A549 (cell line): ENCODE data around the gene RASSF4. TPM values are rescaled to one million over a fixed set of nuclear protein-coding genes. Genes with fewer than 3 reads are reported as not detected.

Experiments
- ATAC-seq, 2 experiments: fragments of 200-7000 bp in 1 of 2; fragments of >200 bp in 1 of 2; cut with Nextera tagmentation in 1 of 2; cut with Tn5 transposase in 1 of 2; 3 replicates each; pipeline versions ENCODE4 v1.8.0 to v1.9.1; 2018 to 2020; ENCODE audit warnings: mild to moderate bottlenecking in 1 of 2, moderate library complexity in 1 of 2
- CTCF ChIA-PET: fragments of 300-600 bp; sonication (Branson Sonifier 250); formaldehyde crosslinking; extraction: SDS; loops from one replicate; lab custom pipeline; 2021; ENCODE audit warnings: antibody characterized with exemption, inconsistent platforms; lab: Yijun Ruan, JAX
- POLR2A ChIA-PET: fragments of 350-600 bp; formaldehyde crosslinking; extraction: SDS; loops from one replicate; lab custom pipeline; 2021; ENCODE audit warnings: antibody characterized with exemption, inconsistent platforms; lab: Yijun Ruan, JAX
- DNase-seq, 2 experiments: peaks; one replicate each; pipeline versions ENCODE4 v3.0.0 to v3.0.0-alpha.2; 2011 to 2016; ENCODE audit warnings: low read depth in 1 of 2, low spot score in 1 of 2
- FAIRE-seq: peaks from 2 replicates; lab custom pipeline; 2011; peaks lifted over from hg19 to GRCh38; lab: Jason Lieb, UNC
- H3K27ac ChIP-seq, 2 experiments: fragments of >200 bp; sonication (Bioruptor Twin); formaldehyde crosslinking; 3 replicates each; pipeline ENCODE4 v1.5.1; 2016 to 2017
- H3K4me1 ChIP-seq: fragments of >200 bp; sonication (Bioruptor Twin); formaldehyde crosslinking; 3 replicates; pipeline ENCODE4 v1.6.1; 2016
- H3K4me2 ChIP-seq: fragments of >200 bp; sonication (Bioruptor Twin); formaldehyde crosslinking; 3 replicates; pipeline ENCODE4 v1.6.1; 2016
- H3K4me3 ChIP-seq: fragments of >200 bp; sonication (Bioruptor Twin); formaldehyde crosslinking; 3 replicates; pipeline ENCODE4 v1.5.1; 2016
- H3K9me3 ChIP-seq: fragments of >200 bp; sonication (Bioruptor Twin); formaldehyde crosslinking; 3 replicates; pipeline ENCODE4 v1.6.1; 2016
- CBX8 ChIP-seq: fragments of 200-600 bp; sonication (generic); IDR thresholded peaks from 2 replicates; pipeline ENCODE4 v1.6.1; 2016
- CHD4 ChIP-seq: fragments of 200-600 bp; sonication (generic); IDR thresholded peaks from 2 replicates; pipeline ENCODE4 v1.6.1; 2016; ENCODE audit warnings: antibody characterized with exemption, mild to moderate bottlenecking, borderline replicate concordance
- EP300 ChIP-seq, 2 experiments: fragments of >200 bp; sonication (Bioruptor Twin); formaldehyde crosslinking; IDR thresholded peaks; 2 replicates in 1 of 2; 3 replicates in 1 of 2; pipeline ENCODE4 v1.6.1; 2016 to 2017
- FOSB ChIP-seq: fragments of 250-450 bp; sonication (Bioruptor Pico); IDR thresholded peaks from 2 replicates; pipeline ENCODE4 v1.5.0; 2020; ENCODE audit warnings: mild to moderate bottlenecking, moderate library complexity
- MAFK ChIP-seq: fragments of 450-650 bp; IDR thresholded peaks from 2 replicates; pipeline ENCODE4 v1.6.1; 2014; ENCODE audit not compliant: partially characterized antibody
- MAZ ChIP-seq: fragments of 150-350 bp; IDR thresholded peaks from 2 replicates; pipeline ENCODE4 v1.6.1; 2014; ENCODE audit warnings: antibody characterized with exemption, low read depth, low read length, borderline replicate concordance
- MYC ChIP-seq: IDR thresholded peaks from 2 replicates; pipeline ENCODE4 v1.6.1; 2012; ENCODE audit warnings: mild to moderate bottlenecking, inconsistent platforms, low read length, improper control_type of control experiment, borderline replicate concordance
- NFE2L2 ChIP-seq: fragments of 150-350 bp; conservative IDR thresholded peaks from 2 replicates; pipeline ENCODE4 v1.6.1; 2014; ENCODE audit warnings: low read length
- NPAS2 ChIP-seq: fragments of 250-450 bp; sonication (Bioruptor Pico); IDR thresholded peaks from 2 replicates; pipeline ENCODE4 v1.8.0; 2022; ENCODE audit warnings: mild to moderate bottlenecking, moderate library complexity, borderline replicate concordance
- POLR2AphosphoS2 ChIP-seq: conservative IDR thresholded peaks from 2 replicates; pipeline ENCODE4 v1.6.1; 2012; ENCODE audit warnings: low read length, improper control_type of control experiment, inconsistent platforms
- RAD21 ChIP-seq, 2 experiments: fragments of >200 bp in 1 of 2; sonication (Bioruptor Twin) in 1 of 2; formaldehyde crosslinking in 1 of 2; IDR thresholded peaks in 1 of 2; conservative IDR thresholded peaks in 1 of 2; 2 replicates in 1 of 2; 3 replicates in 1 of 2; pipeline ENCODE4 v1.6.1; 2012 to 2018; ENCODE audit warnings: inconsistent platforms in 1 of 2
- RFX5 ChIP-seq: fragments of 450-650 bp; IDR thresholded peaks from 2 replicates; pipeline ENCODE4 v1.7.1; 2014; ENCODE audit warnings: antibody characterized with exemption, mild to moderate bottlenecking, moderate library complexity
- RNF2 ChIP-seq: fragments of 200-600 bp; sonication (generic); IDR thresholded peaks from 2 replicates; pipeline ENCODE4 v1.6.1; 2016; ENCODE audit warnings: low read depth, mild to moderate bottlenecking, antibody characterized with exemption, moderate library complexity, borderline replicate concordance
- TFCP2L1 ChIP-seq: fragments of 250-450 bp; sonication (Bioruptor Pico); IDR thresholded peaks from 2 replicates; pipeline ENCODE4 v1.5.0; 2021; ENCODE audit warnings: mild to moderate bottlenecking
- TP53 ChIP-seq: fragments of 250-450 bp; sonication (Bioruptor Pico); IDR thresholded peaks from 2 replicates; pipeline ENCODE4 v1.5.0; 2021; ENCODE audit warnings: mild to moderate bottlenecking, moderate library complexity
- ZSCAN20 ChIP-seq: fragments of 250-450 bp; sonication (Bioruptor Pico); IDR thresholded peaks from 2 replicates; pipeline ENCODE4 v1.8.0; 2022; ENCODE audit warnings: mild to moderate bottlenecking, moderate library complexity
- WGBS: methylation state at CpG from one replicate; pipeline ENCODE4 v1.1.6; 2017; ENCODE audit errors: missing lambda C conversion rate; 5-methylcytosine and 5-hydroxymethylcytosine counted together
- polyA plus RNA-seq, 4 experiments: library from polyadenylated mRNA; depleted of rRNA in 3 of 4; stranded (reverse); fragments of >200 nt; fragmentation: RNase III in 1 of 4; extraction: RNeasy Plus Mini Kit Qiagen cat#74134 plus additional on column Dnase treatment in 1 of 4; gene quantifications; 2 replicates in 3 of 4; 3 replicates in 1 of 4; pipeline ENCODE4 v1.2.3, GENCODE V29; 2011 to 2017
- TF ChIP-seq, protein P1 (sequence below): fragments of 250-450 bp; sonication (Bioruptor Pico); IDR thresholded peaks from 2 replicates; pipeline ENCODE4 v1.5.0; 2021; ENCODE audit warnings: mild to moderate bottlenecking, moderate library complexity, borderline replicate concordance
- TF ChIP-seq, protein P2 (sequence below): fragments of 250-450 bp; sonication (Bioruptor Pico); IDR thresholded peaks from 2 replicates; pipeline ENCODE4 v1.5.0; 2020; ENCODE audit warnings: low read depth, mild to moderate bottlenecking, moderate library complexity
- TF ChIP-seq, protein P3 (sequence below): fragments of >200 bp; sonication (Bioruptor Twin); formaldehyde crosslinking; IDR thresholded peaks from 3 replicates; pipeline ENCODE4 v1.6.1; 2016
- TF ChIP-seq, protein P4 (sequence below): fragments of 150-350 bp; IDR thresholded peaks from 2 replicates; pipeline ENCODE4 v1.6.1; 2014; ENCODE audit warnings: low read depth, mild to moderate bottlenecking, low read length
- TF ChIP-seq, protein P5 (sequence below): IDR thresholded peaks from 2 replicates; pipeline ENCODE4 v1.6.1; 2012; ENCODE audit warnings: low read depth, borderline replicate concordance

Gene RASSF4
- polyA plus RNA-seq, 2 of the 4 experiments (the other 2 are of a cell fraction) = 1.9 to 2.2 TPM

DNA sequence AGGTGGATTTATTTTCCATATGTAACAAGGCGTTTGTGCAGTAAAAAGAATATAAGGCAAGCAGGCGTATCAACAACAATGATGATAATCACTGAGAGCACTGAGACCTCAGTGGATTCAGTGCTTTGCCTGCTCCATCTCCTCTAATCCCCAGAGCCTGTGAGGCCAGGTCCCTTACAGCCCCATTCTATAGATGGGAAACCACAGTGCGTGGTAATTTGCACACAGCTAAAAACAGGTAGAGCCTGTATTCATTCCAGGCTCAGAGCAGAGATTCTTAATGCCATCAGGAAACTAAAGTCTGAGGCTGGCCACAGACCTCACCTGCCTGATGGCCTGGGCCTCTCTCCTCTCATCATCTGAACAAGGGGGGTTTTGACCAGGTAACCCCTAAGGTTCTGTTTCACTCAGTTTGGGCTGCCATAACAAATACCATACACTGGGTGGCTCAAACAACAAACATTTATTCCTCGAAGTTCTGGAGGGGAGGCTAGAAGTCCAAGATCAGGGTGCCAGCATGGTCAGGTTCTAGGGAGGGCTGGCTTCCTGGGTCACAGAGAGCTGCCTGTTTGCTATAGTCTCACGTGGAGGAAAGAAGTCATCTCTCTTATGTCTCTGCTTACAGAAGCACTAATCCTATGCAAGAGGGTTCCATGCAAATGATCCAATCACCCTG is 10.3 kb upstream of the RASSF4 start:
- DNase-seq = no peak
- no peak for TF ChIP-seq NPAS2 (CRISPR knock-in tag)
- TF ChIP-seq MAFK = no peak
- no peak for TF ChIP-seq ZSCAN20
- TF ChIP-seq, protein P1, sequence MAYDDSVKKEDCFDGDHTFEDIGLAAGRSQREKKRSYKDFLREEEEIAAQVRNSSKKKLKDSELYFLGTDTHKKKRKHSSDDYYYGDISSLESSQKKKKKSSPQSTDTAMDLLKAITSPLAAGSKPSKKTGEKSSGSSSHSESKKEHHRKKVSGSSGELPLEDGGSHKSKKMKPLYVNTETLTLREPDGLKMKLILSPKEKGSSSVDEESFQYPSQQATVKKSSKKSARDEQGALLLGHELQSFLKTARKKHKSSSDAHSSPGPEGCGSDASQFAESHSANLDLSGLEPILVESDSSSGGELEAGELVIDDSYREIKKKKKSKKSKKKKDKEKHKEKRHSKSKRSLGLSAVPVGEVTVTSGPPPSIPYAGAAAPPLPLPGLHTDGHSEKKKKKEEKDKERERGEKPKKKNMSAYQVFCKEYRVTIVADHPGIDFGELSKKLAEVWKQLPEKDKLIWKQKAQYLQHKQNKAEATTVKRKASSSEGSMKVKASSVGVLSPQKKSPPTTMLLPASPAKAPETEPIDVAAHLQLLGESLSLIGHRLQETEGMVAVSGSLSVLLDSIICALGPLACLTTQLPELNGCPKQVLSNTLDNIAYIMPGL (CRISPR knock-in tag) = no peak
- TF ChIP-seq, protein P2, sequence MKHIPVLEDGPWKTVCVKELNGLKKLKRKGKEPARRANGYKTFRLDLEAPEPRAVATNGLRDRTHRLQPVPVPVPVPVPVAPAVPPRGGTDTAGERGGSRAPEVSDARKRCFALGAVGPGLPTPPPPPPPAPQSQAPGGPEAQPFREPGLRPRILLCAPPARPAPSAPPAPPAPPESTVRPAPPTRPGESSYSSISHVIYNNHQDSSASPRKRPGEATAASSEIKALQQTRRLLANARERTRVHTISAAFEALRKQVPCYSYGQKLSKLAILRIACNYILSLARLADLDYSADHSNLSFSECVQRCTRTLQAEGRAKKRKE = no peak
- no peak for TF ChIP-seq MAZ
- TF ChIP-seq, protein P3, sequence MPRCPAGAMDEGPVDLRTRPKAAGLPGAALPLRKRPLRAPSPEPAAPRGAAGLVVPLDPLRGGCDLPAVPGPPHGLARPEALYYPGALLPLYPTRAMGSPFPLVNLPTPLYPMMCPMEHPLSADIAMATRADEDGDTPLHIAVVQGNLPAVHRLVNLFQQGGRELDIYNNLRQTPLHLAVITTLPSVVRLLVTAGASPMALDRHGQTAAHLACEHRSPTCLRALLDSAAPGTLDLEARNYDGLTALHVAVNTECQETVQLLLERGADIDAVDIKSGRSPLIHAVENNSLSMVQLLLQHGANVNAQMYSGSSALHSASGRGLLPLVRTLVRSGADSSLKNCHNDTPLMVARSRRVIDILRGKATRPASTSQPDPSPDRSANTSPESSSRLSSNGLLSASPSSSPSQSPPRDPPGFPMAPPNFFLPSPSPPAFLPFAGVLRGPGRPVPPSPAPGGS = no peak
- TF ChIP-seq CHD4 = no peak
- no peak for TF ChIP-seq NFE2L2
- no peak for TF ChIP-seq TP53 (CRISPR knock-in tag)
- TF ChIP-seq, protein P4, sequence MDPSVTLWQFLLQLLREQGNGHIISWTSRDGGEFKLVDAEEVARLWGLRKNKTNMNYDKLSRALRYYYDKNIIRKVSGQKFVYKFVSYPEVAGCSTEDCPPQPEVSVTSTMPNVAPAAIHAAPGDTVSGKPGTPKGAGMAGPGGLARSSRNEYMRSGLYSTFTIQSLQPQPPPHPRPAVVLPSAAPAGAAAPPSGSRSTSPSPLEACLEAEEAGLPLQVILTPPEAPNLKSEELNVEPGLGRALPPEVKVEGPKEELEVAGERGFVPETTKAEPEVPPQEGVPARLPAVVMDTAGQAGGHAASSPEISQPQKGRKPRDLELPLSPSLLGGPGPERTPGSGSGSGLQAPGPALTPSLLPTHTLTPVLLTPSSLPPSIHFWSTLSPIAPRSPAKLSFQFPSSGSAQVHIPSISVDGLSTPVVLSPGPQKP = no peak
- no peak for TF ChIP-seq CBX8
- TF ChIP-seq FOSB (CRISPR knock-in tag) = no peak
- no peak for TF ChIP-seq EP300 (IDR thresholded peaks at IDR 0.05)
- TF ChIP-seq, protein P5, sequence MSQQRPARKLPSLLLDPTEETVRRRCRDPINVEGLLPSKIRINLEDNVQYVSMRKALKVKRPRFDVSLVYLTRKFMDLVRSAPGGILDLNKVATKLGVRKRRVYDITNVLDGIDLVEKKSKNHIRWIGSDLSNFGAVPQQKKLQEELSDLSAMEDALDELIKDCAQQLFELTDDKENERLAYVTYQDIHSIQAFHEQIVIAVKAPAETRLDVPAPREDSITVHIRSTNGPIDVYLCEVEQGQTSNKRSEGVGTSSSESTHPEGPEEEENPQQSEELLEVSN = no peak
- no peak for TF ChIP-seq POLR2AphosphoS2
- Histone ChIP-seq H3K27ac (no peak overlapping the region), H3K4me1 (no peaks in the 10 kb centered on the region), H3K9me3 (peaks cover 11% of the 10 kb centered on the region; the same call in 2 of the 3 replicates), H3K4me2 (no peak overlapping the region), H3K4me3 (no peak overlapping the region)
- peak in 1 of 2 experiments; percentile 56; a peak in 2 of 6 replicates for ATAC-seq
- ChIA-PET CTCF (interaction anchor here (1.1 to 1.9 kb wide), 5 partner anchors 13 to 36 kb away, joined by 3 to 9 read pairs (median 4); no protein-coding TSS in a partner anchor), POLR2A (interaction anchor here (2.8 kb wide), 1 partner anchor 10 kb away, joined by 13 read pairs; the partner anchor contains the start of gene RASSF4)
- FAIRE-seq = no peak
- 68% methylated on average over 5 of the region's 5 CpGs for WGBS

DNA sequence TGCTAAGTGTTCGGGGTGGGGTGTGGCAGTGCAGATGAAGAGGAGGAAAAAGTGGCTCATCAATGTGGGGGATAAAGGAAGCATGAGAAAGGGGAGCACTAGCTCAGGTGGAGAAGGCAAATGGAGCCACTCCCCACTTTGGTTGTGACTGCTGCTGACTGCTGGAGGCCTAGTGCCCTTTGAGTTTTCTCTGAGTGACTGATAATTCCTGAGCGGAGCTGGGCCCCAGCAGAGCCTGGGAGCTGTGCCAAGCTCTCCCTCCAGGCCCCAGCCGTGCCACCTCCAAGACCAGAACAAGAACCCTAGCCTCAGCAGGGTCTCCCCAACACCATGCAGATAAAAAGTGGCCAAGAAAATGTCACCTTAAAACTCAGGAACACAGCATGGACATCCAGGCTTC is 9.7 kb upstream of the RASSF4 start:
- H3K4me1 ChIP-seq = no peaks in the 10 kb centered on the region
- WGBS = 84% methylated on average over 3 of the region's 3 CpGs
- FAIRE-seq (no peak), DNase-seq (no peak), ATAC-seq (no peak)
- peaks cover 5% of the 10 kb centered on the region; the same call in 2 of the 3 replicates for H3K9me3 ChIP-seq
- no peak overlapping the region for H3K4me2 ChIP-seq
- H3K27ac ChIP-seq = no peak overlapping the region
- no peak for TF ChIP-seq RNF2
- TF ChIP-seq MYC = no peak
- TF ChIP-seq RFX5 = no peak
- no peak for TF ChIP-seq TFCP2L1 (CRISPR knock-in tag)
- no peak for TF ChIP-seq RAD21 (conservative IDR thresholded peaks at IDR 0.05 in 1 of 2, IDR thresholded peaks at IDR 0.05 in 1 of 2)
- TF ChIP-seq, protein P3 = no peak
- no peak overlapping the region for H3K4me3 ChIP-seq
- ChIA-PET POLR2A (interaction anchor here (2.8 kb wide), 1 partner anchor 10 kb away, joined by 13 read pairs; the partner anchor contains the start of gene RASSF4), CTCF (interaction anchor here (0.9 to 1.9 kb wide), 5 partner anchors 11 to 25 kb away, joined by 3 to 9 read pairs (median 4); no protein-coding TSS in a partner anchor)
